Measurements from ENCODE around the gene ZNF93. TPM values are rescaled to one million over a fixed set of nuclear protein-coding genes. Genes with fewer than 3 reads are reported as not detected.

Gene ZNF93
- total RNA-seq, 1 experiment from 2014 or later, result 8.9 TPM

DNA sequence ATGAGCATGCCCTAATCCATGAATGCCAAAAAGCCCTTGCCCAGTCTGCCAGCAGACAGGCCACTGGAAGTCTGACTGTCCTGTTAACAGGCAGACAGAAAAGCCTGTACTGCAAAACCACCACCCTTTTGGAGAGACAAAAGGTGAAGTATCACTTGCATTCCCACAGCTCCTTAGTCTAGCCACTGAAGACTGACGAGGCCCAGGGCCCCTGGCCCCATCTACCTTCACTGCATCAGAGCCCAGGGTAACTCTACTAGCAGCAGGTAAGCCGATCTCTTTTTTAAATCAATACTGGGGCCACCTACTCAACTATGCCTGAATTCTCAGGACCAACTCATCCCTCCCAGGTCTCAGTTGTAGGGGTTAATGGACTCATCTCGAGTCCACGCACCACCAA lies 45.5 kb downstream of the ZNF93 start:
- no peak overlapping the region for H3K27ac ChIP-seq (ENCODE audit: low read length)
- ChIA-PET POLR2A (no interaction called here), CTCF (no interaction called here)
- no peak for DNase-seq (ENCODE audit: low read depth, low spot score)
- H3K4me3 ChIP-seq (ENCODE audit: low read depth in 2 of 2, low read length in 2 of 2), result no peak overlapping the region
- H3K36me3 ChIP-seq (ENCODE audit: control insufficient read depth, insufficient read depth, low read length), result no peaks in the 10 kb centered on the region
- in situ Hi-C loops (cut with HindIII; ENCODE audit: low pct_unique_long_range_greater_than_20kb, low sequenced_read_pairs) (no loop called here), intact Hi-C loops (cut with micrococcal nuclease; ENCODE audit: unreplicated experiment) (no loop called here)
- H3K4me1 ChIP-seq (ENCODE audit: control insufficient read depth, insufficient read depth, low read length), result no peaks in the 10 kb centered on the region
- ATAC-seq, result no peak
- H3K27me3 ChIP-seq (ENCODE audit: control insufficient read depth, insufficient read depth, low read length), result no peaks in the 10 kb centered on the region
- H3K9me3 ChIP-seq (ENCODE audit: control insufficient read depth, insufficient read depth, low read depth, low read length), result no peaks in the 10 kb centered on the region; the same call in 1 of the 2 replicates
- BruUV-seq (replicated peaks), result no TSS peak
- TF ChIP-seq, protein P1, sequence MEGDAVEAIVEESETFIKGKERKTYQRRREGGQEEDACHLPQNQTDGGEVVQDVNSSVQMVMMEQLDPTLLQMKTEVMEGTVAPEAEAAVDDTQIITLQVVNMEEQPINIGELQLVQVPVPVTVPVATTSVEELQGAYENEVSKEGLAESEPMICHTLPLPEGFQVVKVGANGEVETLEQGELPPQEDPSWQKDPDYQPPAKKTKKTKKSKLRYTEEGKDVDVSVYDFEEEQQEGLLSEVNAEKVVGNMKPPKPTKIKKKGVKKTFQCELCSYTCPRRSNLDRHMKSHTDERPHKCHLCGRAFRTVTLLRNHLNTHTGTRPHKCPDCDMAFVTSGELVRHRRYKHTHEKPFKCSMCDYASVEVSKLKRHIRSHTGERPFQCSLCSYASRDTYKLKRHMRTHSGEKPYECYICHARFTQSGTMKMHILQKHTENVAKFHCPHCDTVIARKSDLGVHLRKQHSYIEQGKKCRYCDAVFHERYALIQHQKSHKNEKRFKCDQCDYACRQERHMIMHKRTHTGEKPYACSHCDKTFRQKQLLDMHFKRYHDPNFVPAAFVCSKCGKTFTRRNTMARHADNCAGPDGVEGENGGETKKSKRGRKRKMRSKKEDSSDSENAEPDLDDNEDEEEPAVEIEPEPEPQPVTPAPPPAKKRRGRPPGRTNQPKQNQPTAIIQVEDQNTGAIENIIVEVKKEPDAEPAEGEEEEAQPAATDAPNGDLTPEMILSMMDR (IDR thresholded peaks at IDR 0.05), result no peak
- TF ChIP-seq POLR2AphosphoS5 (IDR thresholded peaks at IDR 0.05; ENCODE audit: low read depth, low read length) (no peak), TCF7L2 (IDR thresholded peaks at IDR 0.05; ENCODE audit: low read depth, low read length) (no peak), SIN3A (IDR thresholded peaks at IDR 0.05; ENCODE audit: borderline replicate concordance, insufficient read depth, low read depth, low read length) (no peak)
- TF ChIP-seq, protein P2, sequence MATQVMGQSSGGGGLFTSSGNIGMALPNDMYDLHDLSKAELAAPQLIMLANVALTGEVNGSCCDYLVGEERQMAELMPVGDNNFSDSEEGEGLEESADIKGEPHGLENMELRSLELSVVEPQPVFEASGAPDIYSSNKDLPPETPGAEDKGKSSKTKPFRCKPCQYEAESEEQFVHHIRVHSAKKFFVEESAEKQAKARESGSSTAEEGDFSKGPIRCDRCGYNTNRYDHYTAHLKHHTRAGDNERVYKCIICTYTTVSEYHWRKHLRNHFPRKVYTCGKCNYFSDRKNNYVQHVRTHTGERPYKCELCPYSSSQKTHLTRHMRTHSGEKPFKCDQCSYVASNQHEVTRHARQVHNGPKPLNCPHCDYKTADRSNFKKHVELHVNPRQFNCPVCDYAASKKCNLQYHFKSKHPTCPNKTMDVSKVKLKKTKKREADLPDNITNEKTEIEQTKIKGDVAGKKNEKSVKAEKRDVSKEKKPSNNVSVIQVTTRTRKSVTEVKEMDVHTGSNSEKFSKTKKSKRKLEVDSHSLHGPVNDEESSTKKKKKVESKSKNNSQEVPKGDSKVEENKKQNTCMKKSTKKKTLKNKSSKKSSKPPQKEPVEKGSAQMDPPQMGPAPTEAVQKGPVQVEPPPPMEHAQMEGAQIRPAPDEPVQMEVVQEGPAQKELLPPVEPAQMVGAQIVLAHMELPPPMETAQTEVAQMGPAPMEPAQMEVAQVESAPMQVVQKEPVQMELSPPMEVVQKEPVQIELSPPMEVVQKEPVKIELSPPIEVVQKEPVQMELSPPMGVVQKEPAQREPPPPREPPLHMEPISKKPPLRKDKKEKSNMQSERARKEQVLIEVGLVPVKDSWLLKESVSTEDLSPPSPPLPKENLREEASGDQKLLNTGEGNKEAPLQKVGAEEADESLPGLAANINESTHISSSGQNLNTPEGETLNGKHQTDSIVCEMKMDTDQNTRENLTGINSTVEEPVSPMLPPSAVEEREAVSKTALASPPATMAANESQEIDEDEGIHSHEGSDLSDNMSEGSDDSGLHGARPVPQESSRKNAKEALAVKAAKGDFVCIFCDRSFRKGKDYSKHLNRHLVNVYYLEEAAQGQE (IDR thresholded peaks at IDR 0.05; ENCODE audit: insufficient read depth in 1 of 2, low read depth in 2 of 2, low read length in 1 of 2), result no peak

DNA sequence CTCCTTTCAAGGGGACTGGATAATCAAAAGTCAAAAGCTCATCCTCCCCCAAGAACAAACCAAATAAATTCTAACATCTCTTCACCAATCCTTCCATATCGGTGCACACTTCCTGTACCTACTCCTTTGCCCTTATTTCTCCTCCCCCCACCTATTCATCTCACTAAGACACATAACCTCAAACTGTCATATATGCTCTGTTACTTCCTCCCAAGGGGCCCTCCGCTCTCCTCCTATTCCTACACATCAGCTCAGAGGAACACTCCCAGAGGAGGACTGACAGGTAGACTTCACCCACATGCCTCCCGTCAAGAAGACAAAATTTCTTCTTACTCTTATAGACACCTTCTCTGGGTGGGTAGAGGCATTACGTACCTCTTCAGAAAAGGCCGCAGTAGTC lies 48.1 kb downstream of the ZNF93 start:
- in situ Hi-C loops (cut with HindIII; ENCODE audit: low pct_unique_long_range_greater_than_20kb, low sequenced_read_pairs), result no loop called here
- Histone ChIP-seq H3K4me3 (ENCODE audit: low read depth in 2 of 2, low read length in 2 of 2) (no peak overlapping the region), H3K27me3 (ENCODE audit: control insufficient read depth, insufficient read depth, low read length) (no peaks in the 10 kb centered on the region), H3K27ac (ENCODE audit: low read length) (no peak overlapping the region), H3K36me3 (ENCODE audit: control insufficient read depth, insufficient read depth, low read length) (no peaks in the 10 kb centered on the region), H3K9me3 (ENCODE audit: control insufficient read depth, insufficient read depth, low read depth, low read length) (no peaks in the 10 kb centered on the region; the same call in 1 of the 2 replicates), H3K4me1 (ENCODE audit: control insufficient read depth, insufficient read depth, low read length) (no peaks in the 10 kb centered on the region)
- ChIA-PET CTCF (no interaction called here), POLR2A (no interaction called here)
- intact Hi-C loops (cut with micrococcal nuclease; ENCODE audit: unreplicated experiment), result no loop called here
- TF ChIP-seq, protein P1 (IDR thresholded peaks at IDR 0.05), result no peak
- TF ChIP-seq TCF7L2 (IDR thresholded peaks at IDR 0.05; ENCODE audit: low read depth, low read length) (no peak), POLR2AphosphoS5 (IDR thresholded peaks at IDR 0.05; ENCODE audit: low read depth, low read length) (no peak), SIN3A (IDR thresholded peaks at IDR 0.05; ENCODE audit: borderline replicate concordance, insufficient read depth, low read depth, low read length) (no peak)
- TF ChIP-seq, protein P2 (IDR thresholded peaks at IDR 0.05; ENCODE audit: insufficient read depth in 1 of 2, low read depth in 2 of 2, low read length in 1 of 2), result no peak
- ATAC-seq, result no peak
- no TSS peak for BruUV-seq (replicated peaks)
- DNase-seq (ENCODE audit: low read depth, low spot score), result no peak

Measured in Panc1 (cell line).